Smooth muscle cell (in vitro differentiated cells): Measurements from ENCODE around the gene GRID1. TPM values are rescaled to one million over a fixed set of nuclear protein-coding genes. Genes with fewer than 3 reads are reported as not detected.

ENCODE experiments used
- DNase-seq: peaks from one replicate; lab custom pipeline; 2025; ENCODE audit not compliant: unreplicated experiment; lab: John Stamatoyannopoulos, UW
- H2AFZ ChIP-seq: fragments of 200-600 bp; sonication (generic); 2 replicates; pipeline ENCODE4 v1.6.0; 2016; ENCODE audit warnings: antibody characterized with exemption, low read depth, mild to moderate bottlenecking
- H3F3A ChIP-seq: fragments of 200-600 bp; sonication (generic); 2 replicates; pipeline ENCODE4 v1.6.0; 2017; ENCODE audit warnings: antibody characterized with exemption, low read depth
- H3K27ac ChIP-seq: fragments of 200-600 bp; sonication (generic); 2 replicates; pipeline ENCODE4 v1.5.1; 2016; ENCODE audit warnings: low read depth, mild to moderate bottlenecking
- H3K27me3 ChIP-seq: fragments of 200-600 bp; sonication (generic); 2 replicates; pipeline ENCODE4 v1.6.1; 2016; ENCODE audit warnings: low read depth, mild to moderate bottlenecking
- H3K36me3 ChIP-seq: fragments of 200-600 bp; sonication (generic); 2 replicates; pipeline ENCODE4 v1.5.1; 2016; ENCODE audit warnings: low read depth
- H3K4me1 ChIP-seq: fragments of 200-600 bp; sonication (generic); 2 replicates; pipeline ENCODE4 v1.5.1; 2016; ENCODE audit warnings: low read depth
- H3K4me2 ChIP-seq: fragments of 200-600 bp; sonication (generic); 2 replicates; pipeline ENCODE4 v1.6.0; 2016; ENCODE audit warnings: mild to moderate bottlenecking
- H3K4me3 ChIP-seq: fragments of 200-600 bp; sonication (generic); 2 replicates; pipeline ENCODE4 v1.5.1; 2016; ENCODE audit warnings: mild to moderate bottlenecking
- H3K79me2 ChIP-seq: fragments of 200-600 bp; sonication (generic); 2 replicates; pipeline ENCODE4 v1.6.0; 2016; ENCODE audit warnings: low read depth, mild to moderate bottlenecking
- H3K9ac ChIP-seq: fragments of 200-600 bp; sonication (generic); 2 replicates; pipeline ENCODE4 v1.6.0; 2016; ENCODE audit warnings: low read depth
- H3K9me3 ChIP-seq: fragments of 200-600 bp; sonication (generic); replicated peaks from 2 replicates; pipeline ENCODE4 v1.5.1; 2016; ENCODE audit warnings: low read depth
- H4K20me1 ChIP-seq: fragments of 200-600 bp; sonication (generic); 2 replicates; pipeline ENCODE4 v1.6.0; 2016; ENCODE audit warnings: low read depth
- WGBS: methylation state at CpG from one replicate; pipeline ENCODE4 v1.1.7; 2016; ENCODE audit warnings: low lambda C conversion rate; 5-methylcytosine and 5-hydroxymethylcytosine counted together
- polyA plus RNA-seq: library from polyadenylated mRNA; unstranded; fragments of >200 nt; fragmentation: Nextera tagmentation; extraction: Ambion mirVana; gene quantifications from 2 replicates; pipeline ENCODE4 v1.2.1, GENCODE V29; 2016
- total RNA-seq: library from RNA; depleted of rRNA; stranded (reverse); fragments of >200 nt; gene quantifications from 2 replicates; pipeline ENCODE4 v1.2.3, GENCODE V29; 2014
- TF ChIP-seq, protein P1 (sequence below): fragments of 200-600 bp; sonication (generic); IDR thresholded peaks from 2 replicates; pipeline ENCODE4 v1.5.1; 2017; ENCODE audit warnings: borderline replicate concordance, mild to moderate bottlenecking, antibody characterized with exemption; ENCODE audit not compliant: insufficient read depth, poor library complexity, severe bottlenecking

The GRID1 gene
- total and polyA plus RNA-seq, 2 experiments from 2014 or later, result 4.4 to 7.4 TPM

DNA sequence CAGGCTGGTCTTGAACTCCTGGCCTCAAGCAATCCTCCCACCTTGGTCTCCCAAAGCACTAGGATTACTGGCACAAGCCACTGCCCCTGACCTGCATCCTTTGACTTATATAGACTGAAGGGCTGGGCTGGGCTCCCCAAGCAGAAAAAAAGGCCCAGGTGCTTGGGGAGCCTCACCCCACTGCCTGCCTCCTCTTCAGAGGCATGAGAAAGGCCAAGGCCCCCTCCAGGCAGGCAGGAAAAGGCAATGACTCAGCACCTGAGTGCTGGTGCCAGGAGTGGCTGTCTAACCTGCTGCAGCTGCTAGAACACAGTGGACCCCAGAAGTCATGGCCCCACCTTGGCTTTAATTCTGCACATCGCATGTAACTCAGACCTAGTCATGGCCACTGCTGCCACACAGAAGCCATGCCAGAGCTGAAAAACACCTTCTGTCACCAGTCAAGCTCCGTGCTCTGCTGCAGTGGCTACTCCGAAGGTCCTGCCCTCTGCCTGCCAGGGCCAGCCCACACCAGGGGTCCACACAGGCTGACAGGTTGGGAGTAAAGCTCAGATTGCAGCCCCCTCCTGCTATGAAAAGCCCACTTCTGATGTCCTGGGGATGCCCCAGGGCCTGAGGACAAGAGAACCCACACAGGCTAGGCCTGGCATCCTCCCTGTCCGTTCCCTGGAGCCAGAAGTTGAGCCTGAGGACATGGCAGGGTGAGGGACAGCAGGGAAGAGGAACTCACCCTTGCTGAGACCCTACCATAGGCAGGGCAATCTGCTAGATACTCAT is 48.5 kb downstream of the GRID1 start:
- Histone ChIP-seq H3K9ac (no peak overlapping the region), H3K27me3 (peaks cover 5% of the 10 kb centered on the region), H3K36me3 (no peaks in the 10 kb centered on the region), H3K27ac (no peak overlapping the region), H3K4me1 (no peaks in the 10 kb centered on the region), H3K79me2 (no peaks in the 10 kb centered on the region), H3F3A (no peaks in the 10 kb centered on the region), H3K4me2 (no peak overlapping the region), H3K4me3 (no peak overlapping the region), H4K20me1 (peaks cover 55% of the 10 kb centered on the region), H2AFZ (no peak overlapping the region), H3K9me3 (no peaks in the 10 kb centered on the region)
- no peak for DNase-seq
- WGBS, result 94% methylated on average over 4 of the region's 4 CpGs
- TF ChIP-seq, protein P1, sequence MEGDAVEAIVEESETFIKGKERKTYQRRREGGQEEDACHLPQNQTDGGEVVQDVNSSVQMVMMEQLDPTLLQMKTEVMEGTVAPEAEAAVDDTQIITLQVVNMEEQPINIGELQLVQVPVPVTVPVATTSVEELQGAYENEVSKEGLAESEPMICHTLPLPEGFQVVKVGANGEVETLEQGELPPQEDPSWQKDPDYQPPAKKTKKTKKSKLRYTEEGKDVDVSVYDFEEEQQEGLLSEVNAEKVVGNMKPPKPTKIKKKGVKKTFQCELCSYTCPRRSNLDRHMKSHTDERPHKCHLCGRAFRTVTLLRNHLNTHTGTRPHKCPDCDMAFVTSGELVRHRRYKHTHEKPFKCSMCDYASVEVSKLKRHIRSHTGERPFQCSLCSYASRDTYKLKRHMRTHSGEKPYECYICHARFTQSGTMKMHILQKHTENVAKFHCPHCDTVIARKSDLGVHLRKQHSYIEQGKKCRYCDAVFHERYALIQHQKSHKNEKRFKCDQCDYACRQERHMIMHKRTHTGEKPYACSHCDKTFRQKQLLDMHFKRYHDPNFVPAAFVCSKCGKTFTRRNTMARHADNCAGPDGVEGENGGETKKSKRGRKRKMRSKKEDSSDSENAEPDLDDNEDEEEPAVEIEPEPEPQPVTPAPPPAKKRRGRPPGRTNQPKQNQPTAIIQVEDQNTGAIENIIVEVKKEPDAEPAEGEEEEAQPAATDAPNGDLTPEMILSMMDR, result no peak

GRCh38 chr10:86316990-86317389 is 49.6 kb downstream of the GRID1 start:
- Histone ChIP-seq H3K9me3 (no peaks in the 10 kb centered on the region), H3K4me1 (no peaks in the 10 kb centered on the region), H3K27ac (no peak overlapping the region), H3F3A (no peaks in the 10 kb centered on the region), H3K36me3 (no peaks in the 10 kb centered on the region), H3K9ac (no peak overlapping the region), H3K27me3 (peaks cover 5% of the 10 kb centered on the region), H3K4me3 (no peak overlapping the region), H4K20me1 (peaks cover 61% of the 10 kb centered on the region), H3K79me2 (no peaks in the 10 kb centered on the region), H2AFZ (no peak overlapping the region), H3K4me2 (no peak overlapping the region)
- TF ChIP-seq, protein P1, result no peak
- WGBS, result 86% methylated on average over 5 of the region's 5 CpGs
- no peak for DNase-seq

DNA sequence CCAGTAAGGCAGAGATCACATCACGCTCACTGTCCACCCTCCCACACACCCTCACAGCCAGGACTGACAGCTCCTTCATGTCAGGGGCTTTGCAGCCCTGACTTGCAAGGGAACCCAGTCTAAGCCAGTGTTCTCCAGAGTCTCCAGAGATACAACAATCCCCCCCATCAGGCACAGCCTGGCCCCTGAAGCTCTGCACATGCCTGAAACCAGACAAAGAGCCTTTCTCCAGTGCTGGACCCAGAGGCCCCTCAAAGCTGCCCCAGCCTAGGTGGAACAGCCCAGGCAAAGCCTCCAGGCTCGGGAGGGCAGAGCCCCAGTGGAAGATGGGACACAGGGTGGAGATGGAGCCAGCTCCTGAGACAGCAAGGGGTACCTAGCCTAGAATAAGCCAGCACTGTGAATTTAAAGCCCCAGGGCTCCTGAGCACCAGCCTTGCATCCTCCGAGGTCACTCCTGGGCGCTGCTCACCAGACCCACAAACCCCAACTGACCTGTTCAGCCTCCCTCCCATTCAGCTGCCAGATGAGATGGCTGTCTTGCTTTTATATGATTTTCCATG is 50.2 kb downstream of the GRID1 start:
- H3K4me1 ChIP-seq, result no peaks in the 10 kb centered on the region
- 56% methylated on average over 4 of the region's 4 CpGs for WGBS
- H3F3A ChIP-seq, result no peaks in the 10 kb centered on the region
- H2AFZ ChIP-seq, result no peak overlapping the region
- H3K27me3 ChIP-seq, result no peaks in the 10 kb centered on the region
- no peaks in the 10 kb centered on the region for H3K9me3 ChIP-seq
- TF ChIP-seq, protein P1, result no peak
- DNase-seq, result no peak
- H3K9ac ChIP-seq, result no peak overlapping the region
- H3K27ac ChIP-seq, result no peak overlapping the region
- H3K36me3 ChIP-seq, result no peaks in the 10 kb centered on the region
- H3K79me2 ChIP-seq, result no peaks in the 10 kb centered on the region
- no peak overlapping the region for H3K4me3 ChIP-seq
- H4K20me1 ChIP-seq, result peaks cover 57% of the 10 kb centered on the region
- H3K4me2 ChIP-seq, result no peak overlapping the region

- Histone ChIP-seq H3K9ac (no peak overlapping the region), H3K79me2 (no peaks in the 10 kb centered on the region), H3K4me2 (no peak overlapping the region), H3K9me3 (no peaks in the 10 kb centered on the region), H4K20me1 (peaks cover 54% of the 10 kb centered on the region), H3K36me3 (no peaks in the 10 kb centered on the region), H3K27ac (no peak overlapping the region), H3K4me3 (no peak overlapping the region), H2AFZ (no peak overlapping the region), H3F3A (no peaks in the 10 kb centered on the region), H3K4me1 (no peaks in the 10 kb centered on the region), H3K27me3 (no peaks in the 10 kb centered on the region)
- TF ChIP-seq, protein P1, result no peak
- no peak for DNase-seq
Measured at GRCh38 chr10:86315549-86315942, 51.0 kb downstream of the GRID1 start.
